Bronchial epithelial cell (primary cell): Measurements from ENCODE around the gene GPATCH8. TPM values are rescaled to one million over a fixed set of nuclear protein-coding genes. Genes with fewer than 3 reads are reported as not detected.

ENCODE experiments used
- DNase-seq: peaks from one replicate; pipeline ENCODE4 v3.0.0-alpha.2; 2010; ENCODE audit warnings: low read depth
- FAIRE-seq: peaks from 2 replicates; lab custom pipeline; 2011; peaks lifted over from hg19 to GRCh38; lab: Jason Lieb, UNC
- H3K27me3 ChIP-seq: 2 replicates; pipeline ENCODE4 v1.5.1; 2011; ENCODE audit warnings: low read length; ENCODE audit not compliant: control insufficient read depth, insufficient read depth
- H3K36me3 ChIP-seq: 2 replicates; pipeline ENCODE4 v1.5.1; 2011; ENCODE audit warnings: low read length; ENCODE audit not compliant: control insufficient read depth, insufficient read depth
- H3K4me3 ChIP-seq: 2 replicates; pipeline ENCODE4 v1.5.1; 2011; ENCODE audit warnings: mild to moderate bottlenecking, low read depth, low read length, control low read depth
- CTCF ChIP-seq: IDR thresholded peaks from 2 replicates; pipeline ENCODE4 v1.5.1; 2011; ENCODE audit warnings: mild to moderate bottlenecking, moderate library complexity, low read length, control low read depth, inconsistent platforms; ENCODE audit not compliant: insufficient read depth, severe bottlenecking
- total RNA-seq: library from RNA; depleted of rRNA; stranded (reverse); fragments of >200 nt; gene quantifications from 2 replicates; pipeline ENCODE4 v1.2.1, GENCODE V29; 2014

GPATCH8 gene
- total RNA-seq, 1 donor from 2014 or later: 14.2 TPM

- TF ChIP-seq CTCF: no peak
- no peak for FAIRE-seq
- DNase-seq: no peak
- no peaks in the 10 kb centered on the region for H3K27me3 ChIP-seq
- H3K4me3 ChIP-seq: no peak overlapping the region
- H3K36me3 ChIP-seq: no peaks in the 10 kb centered on the region
These were observed 10.4 kb downstream of the GPATCH8 start for GRCh38 chr17:44492706-44493272.

- TF ChIP-seq CTCF: no peak
- no peak for DNase-seq
- Histone ChIP-seq H3K4me3 (no peak overlapping the region), H3K27me3 (no peaks in the 10 kb centered on the region), H3K36me3 (no peaks in the 10 kb centered on the region)
- no peak for FAIRE-seq
These were observed 13.6 kb downstream of the GPATCH8 start for GRCh38 chr17:44489581-44489980.

- Histone ChIP-seq H3K27me3 (no peaks in the 10 kb centered on the region), H3K4me3 (no peak overlapping the region), H3K36me3 (no peaks in the 10 kb centered on the region)
- TF ChIP-seq CTCF: no peak
- DNase-seq: no peak
- FAIRE-seq: no peak
These were observed 16.0 kb downstream of the GPATCH8 start for GRCh38 chr17:44487170-44487569.

- no peak for FAIRE-seq
- no peaks in the 10 kb centered on the region for H3K27me3 ChIP-seq
- no peak for TF ChIP-seq CTCF
- H3K36me3 ChIP-seq: no peaks in the 10 kb centered on the region
- no peak overlapping the region for H3K4me3 ChIP-seq
- no peak for DNase-seq
These were observed 29.8 kb downstream of the GPATCH8 start for GRCh38 chr17:44473367-44473766.

- TF ChIP-seq CTCF: no peak
- FAIRE-seq (no peak), DNase-seq (no peak)
- Histone ChIP-seq H3K36me3 (no peaks in the 10 kb centered on the region), H3K4me3 (no peak overlapping the region), H3K27me3 (no peaks in the 10 kb centered on the region)
These were observed 33.5 kb downstream of the GPATCH8 start for GRCh38 chr17:44469676-44470075.

GRCh38 chr17:44467108-44467507 is 36.1 kb downstream of the GPATCH8 start:
- FAIRE-seq: no peak
- no peak for DNase-seq
- no peak for TF ChIP-seq CTCF
- H3K27me3 ChIP-seq: no peaks in the 10 kb centered on the region
- no peak overlapping the region for H3K4me3 ChIP-seq
- peaks cover under 1% of the 10 kb centered on the region for H3K36me3 ChIP-seq
